T-helper 2 cell treated with Interferon-gamma antibody and Interleukin-4, amounts not matched to agents 5 μg/mL and 100 μg/mL, for 36 hours (primary cell): ENCODE data around the gene ZFYVE16.
"Not testable (repeated sequence)": the region's sequence is repeated elsewhere in the genome, so short reads cannot be mapped to it uniquely, and the experiment has no call there.

ENCODE experiments used
- DNase-seq: peaks from one replicate; pipeline ENCODE4 v3.0.0; 2021; ENCODE audit warnings: low spot score
- H3K27ac Mint-ChIP-seq: one replicate; pipeline ENCODE4 v1.8.0; 2021; ENCODE audit warnings: mild to moderate bottlenecking, mixed read lengths
- H3K27me3 Mint-ChIP-seq: one replicate; pipeline ENCODE4 v1.8.0; 2021; ENCODE audit warnings: low read depth, mixed read lengths
- H3K36me3 Mint-ChIP-seq: one replicate; pipeline ENCODE4 v1.8.0; 2021; ENCODE audit warnings: low read depth, mixed read lengths
- H3K4me1 Mint-ChIP-seq: one replicate; pipeline ENCODE4 v1.8.0; 2021; ENCODE audit warnings: low read depth, mixed read lengths
- H3K4me3 Mint-ChIP-seq: one replicate; pipeline ENCODE4 v1.8.0; 2022; ENCODE audit warnings: mild to moderate bottlenecking, moderate library complexity, mixed read lengths
- H3K9me3 Mint-ChIP-seq: one replicate; pipeline ENCODE4 v1.8.0; 2021; ENCODE audit warnings: mixed read lengths

Gene ZFYVE16

DNA sequence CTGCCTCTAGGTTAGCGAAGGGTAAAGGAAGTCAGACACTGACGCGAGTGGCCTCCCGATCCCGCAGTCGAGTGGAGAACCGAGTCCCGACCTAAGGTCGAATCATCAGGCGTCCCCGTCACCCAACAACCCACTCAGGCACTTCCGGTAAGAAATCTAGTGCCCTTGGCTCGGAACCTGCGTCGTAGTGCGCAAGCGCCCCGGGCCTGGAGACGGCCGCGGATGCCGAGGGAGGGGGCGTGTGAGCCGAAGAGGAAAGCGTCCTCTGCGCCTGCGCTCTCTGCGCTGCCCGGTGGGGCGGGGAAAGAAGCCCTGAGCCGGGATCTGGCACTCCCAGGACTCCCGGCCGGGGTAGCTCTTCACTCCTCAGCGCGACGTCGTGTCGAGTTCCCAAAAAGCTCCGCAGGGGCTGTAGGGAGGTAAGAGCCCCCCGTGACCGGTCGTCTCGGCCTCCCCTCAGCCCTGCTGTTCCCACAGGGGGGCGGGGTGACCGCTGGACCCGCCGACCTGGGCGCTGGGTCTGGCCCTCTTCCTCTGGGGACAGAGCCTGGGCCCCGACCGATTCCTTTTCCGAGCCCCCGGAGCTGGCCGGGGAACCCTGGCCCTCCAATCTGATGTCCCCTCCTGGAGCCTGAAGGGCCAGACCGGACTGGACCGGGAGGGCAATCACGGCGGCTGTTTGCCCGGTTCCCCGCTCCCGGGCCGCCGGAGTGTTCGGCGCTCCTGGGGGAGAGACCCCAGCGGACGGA, at the start of gene ZFYVE16:
TSS of gene ZFYVE16 (plus strand) at position 330 of the 749 bp plus-strand sequence. CDS start 26,084 bp downstream, outside the sequence.
- H3K4me1 Mint-ChIP-seq = peaks cover 19% of the 10 kb centered on the region
- H3K9me3 Mint-ChIP-seq = no peaks in the 10 kb centered on the region
- peak within 1 kb of the TSS; percentile 99 for H3K4me3 Mint-ChIP-seq
- H3K27ac Mint-ChIP-seq = peak within 1 kb of the TSS; percentile 100
- H3K36me3 Mint-ChIP-seq = peaks cover 8% of the 10 kb centered on the region
- DNase-seq = peak; percentile 98
- peaks cover 4% of the 10 kb centered on the region for H3K27me3 Mint-ChIP-seq

DNA sequence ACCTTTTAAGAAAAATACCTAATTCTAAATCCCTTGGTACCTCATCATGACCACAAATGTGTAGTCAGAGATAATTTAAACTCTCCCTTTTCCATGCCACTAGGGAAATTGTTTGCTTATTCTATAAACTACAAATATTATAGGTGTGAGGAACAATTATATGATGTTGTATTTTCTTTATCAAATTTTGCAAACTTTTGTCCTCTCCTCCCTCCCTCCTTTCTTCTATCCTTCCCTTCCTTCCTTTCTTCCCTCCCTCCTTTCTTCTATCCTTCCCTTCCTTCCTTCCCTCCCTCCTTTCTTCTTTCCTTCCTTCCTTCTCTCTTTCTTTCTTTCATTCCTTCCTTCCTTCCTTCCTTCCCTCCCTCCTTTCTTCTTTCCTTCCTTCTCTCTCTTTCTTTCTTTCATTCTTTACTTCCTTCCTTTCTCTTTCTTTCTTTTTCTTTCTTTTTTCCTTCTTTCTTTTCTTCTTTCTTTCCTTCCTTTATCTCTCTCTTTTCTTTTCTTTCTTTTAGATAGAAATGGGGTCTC, 46.9 kb upstream of the ZFYVE16 start:
- Mint-ChIP-seq H3K4me1 (no peaks in the 10 kb centered on the region), H3K27me3 (peaks cover 8% of the 10 kb centered on the region), H3K9me3 (no peaks in the 10 kb centered on the region), H3K36me3 (no peaks in the 10 kb centered on the region), H3K27ac (no peak overlapping the region), H3K4me3 (no peak overlapping the region)
- no peak for DNase-seq

DNA sequence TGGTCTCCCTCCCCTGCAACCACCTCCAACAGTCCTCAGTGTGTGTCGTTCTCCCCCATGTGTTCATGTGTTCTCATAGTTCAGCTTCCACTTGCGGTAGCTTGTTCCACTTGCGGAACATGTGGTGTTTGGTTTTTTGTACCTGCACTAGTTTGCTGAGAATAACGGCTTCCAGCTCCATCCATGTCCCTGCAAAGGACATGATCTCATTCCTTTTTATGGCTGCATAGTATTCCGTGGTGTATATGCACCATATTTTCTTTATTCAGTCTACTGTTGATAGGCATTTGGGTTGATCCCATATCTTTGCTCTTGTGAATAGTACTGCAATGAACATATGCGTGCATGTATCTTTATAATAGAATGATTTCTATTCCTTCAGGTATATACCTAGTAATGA, 43.0 kb upstream of the ZFYVE16 start:
- Mint-ChIP-seq H3K4me3 (no peak overlapping the region), H3K4me1 (no peaks in the 10 kb centered on the region), H3K27me3 (peaks cover 8% of the 10 kb centered on the region), H3K9me3 (no peaks in the 10 kb centered on the region), H3K27ac (no peak overlapping the region), H3K36me3 (no peaks in the 10 kb centered on the region)
- DNase-seq = no peak

DNA sequence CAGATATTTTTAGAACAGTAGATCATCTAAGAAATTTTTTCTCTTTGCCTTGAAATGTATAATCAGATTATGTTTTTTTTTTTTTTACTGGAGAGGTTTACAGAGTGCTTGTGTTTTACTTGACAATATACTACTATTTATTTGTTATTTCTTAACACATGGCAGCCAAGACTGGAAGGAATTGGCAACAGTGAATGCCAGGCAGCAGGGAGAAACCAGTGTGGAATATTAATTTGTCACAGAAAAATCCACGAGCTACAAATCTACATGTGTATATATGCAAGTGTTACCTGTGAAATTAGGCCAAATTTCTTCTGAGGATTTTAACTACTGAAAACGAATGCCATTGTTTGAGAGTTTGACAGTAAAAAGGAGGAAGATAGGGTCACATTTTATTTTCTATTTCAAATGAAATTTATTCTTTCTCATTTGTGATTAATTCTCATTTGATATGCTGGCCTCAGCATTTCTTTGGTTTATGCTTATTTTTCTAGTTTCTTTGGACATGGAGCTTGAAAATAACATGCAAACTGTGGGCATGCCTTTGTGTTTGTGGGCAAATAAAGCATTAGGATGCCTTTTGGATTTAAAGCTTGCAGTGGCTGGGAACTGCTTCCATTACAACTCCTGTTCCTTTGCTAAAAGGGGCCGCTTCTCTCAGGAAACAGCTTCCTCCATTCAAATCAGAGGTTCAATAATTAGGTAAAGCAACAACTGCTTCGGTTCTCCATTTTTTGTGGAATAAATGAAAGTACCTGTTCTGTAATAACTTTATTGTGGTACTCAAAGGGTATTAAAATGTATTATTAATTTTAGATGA, 39.0 kb upstream of the ZFYVE16 start:
- Mint-ChIP-seq H3K27me3 (peaks cover 18% of the 10 kb centered on the region), H3K9me3 (no peaks in the 10 kb centered on the region), H3K36me3 (no peaks in the 10 kb centered on the region), H3K4me1 (no peaks in the 10 kb centered on the region), H3K27ac (no peak overlapping the region), H3K4me3 (no peak overlapping the region)
- no peak for DNase-seq

DNA sequence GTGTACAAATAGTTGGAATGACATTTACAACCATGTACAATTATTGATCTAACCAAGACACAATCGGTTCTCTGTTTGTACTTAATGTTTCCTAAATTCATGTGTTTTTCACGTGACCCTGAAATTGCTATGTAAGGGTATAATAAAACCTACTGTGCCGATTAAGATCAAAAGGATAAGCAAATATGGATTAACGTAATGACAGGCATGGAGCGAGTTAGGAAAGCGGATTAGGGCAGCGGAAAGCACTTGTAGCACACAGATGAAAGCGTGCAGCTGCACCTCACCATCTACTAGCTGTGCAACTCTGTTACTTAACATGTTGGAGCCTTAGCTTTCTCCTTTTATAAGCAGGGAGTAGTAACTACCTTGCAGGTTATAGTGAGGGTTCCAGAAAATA, 38.3 kb upstream of the ZFYVE16 start:
- Mint-ChIP-seq H3K4me3 (no peak overlapping the region), H3K36me3 (no peaks in the 10 kb centered on the region)
- no peak for DNase-seq

DNA sequence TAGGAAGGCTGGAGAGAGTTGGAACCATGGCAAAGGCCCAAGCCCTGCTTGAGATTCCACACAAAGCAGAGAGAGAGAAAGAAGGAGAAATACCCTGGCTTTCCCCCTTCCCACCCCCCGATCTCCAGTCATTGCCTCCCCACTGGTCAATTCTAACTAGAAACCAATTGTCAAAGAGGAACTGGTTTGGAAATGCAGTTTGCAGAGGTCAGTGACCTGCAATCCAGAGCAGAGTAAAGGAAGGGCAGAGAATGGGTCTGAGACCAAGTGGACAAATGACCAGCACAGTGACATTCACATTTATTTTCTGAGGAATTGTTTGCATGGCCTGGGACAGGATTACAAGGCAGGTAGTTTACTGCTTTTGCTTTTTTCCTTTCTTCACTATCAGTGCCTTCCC, 37.5 kb upstream of the ZFYVE16 start:
- Mint-ChIP-seq H3K9me3 (no peaks in the 10 kb centered on the region), H3K36me3 (no peaks in the 10 kb centered on the region), H3K27me3 (peaks cover 15% of the 10 kb centered on the region), H3K4me1 (no peaks in the 10 kb centered on the region), H3K4me3 (no peak overlapping the region), H3K27ac (no peak overlapping the region)
- DNase-seq = no peak

More for the DNA sequence above, 38.3 kb upstream of the ZFYVE16 start:
- Mint-ChIP-seq H3K4me1 (no peaks in the 10 kb centered on the region), H3K27me3 (peaks cover 19% of the 10 kb centered on the region), H3K9me3 (no peaks in the 10 kb centered on the region), H3K27ac (no peak overlapping the region)

DNA sequence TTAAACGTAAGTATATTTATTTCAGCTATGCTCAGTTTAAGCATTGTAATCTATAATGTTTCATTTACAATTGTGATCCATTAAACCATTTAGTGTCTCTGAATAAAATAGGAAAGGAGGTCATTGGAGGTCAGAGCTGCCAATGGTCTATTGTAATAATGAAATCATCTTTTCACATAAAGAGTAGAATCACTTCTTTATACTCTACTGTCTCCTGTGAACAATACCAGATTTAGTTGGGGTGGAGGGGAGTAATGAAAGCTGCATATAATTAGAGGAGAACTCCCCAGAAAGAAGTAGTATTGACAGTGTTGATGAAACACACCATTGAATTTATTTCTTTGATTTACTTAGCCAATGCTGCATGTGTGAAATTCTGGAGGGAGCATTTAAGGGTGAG, 35.1 kb upstream of the ZFYVE16 start:
- no peaks in the 10 kb centered on the region for H3K4me1 Mint-ChIP-seq
- H3K36me3 Mint-ChIP-seq = no peaks in the 10 kb centered on the region
- peaks cover 16% of the 10 kb centered on the region for H3K27me3 Mint-ChIP-seq
- no peak for DNase-seq
- no peak overlapping the region for H3K4me3 Mint-ChIP-seq
- H3K9me3 Mint-ChIP-seq = no peaks in the 10 kb centered on the region
- H3K27ac Mint-ChIP-seq = no peak overlapping the region

DNA sequence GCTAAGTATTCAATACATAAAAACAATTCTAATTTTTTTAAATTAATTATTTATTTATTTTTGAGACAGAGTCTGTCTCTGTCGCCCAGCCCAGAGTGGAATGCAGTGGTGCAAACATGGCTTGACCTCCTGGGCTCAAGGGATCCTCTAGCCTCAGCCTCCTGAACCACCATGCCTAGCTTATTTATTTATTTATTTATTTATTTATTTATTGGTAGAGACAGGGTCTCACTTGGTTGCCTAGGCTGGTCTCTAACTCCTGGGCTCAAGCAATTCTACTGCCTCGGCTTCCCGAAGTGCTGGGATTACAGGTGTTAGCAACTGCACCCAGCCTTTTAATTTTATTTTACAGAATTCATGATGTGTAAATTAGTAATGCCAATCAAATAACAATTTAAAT, 33.7 kb upstream of the ZFYVE16 start:
- no peaks in the 10 kb centered on the region for H3K9me3 Mint-ChIP-seq
- DNase-seq = no peak
- peaks cover 16% of the 10 kb centered on the region for H3K27me3 Mint-ChIP-seq
- H3K27ac Mint-ChIP-seq = no peak overlapping the region
- H3K4me3 Mint-ChIP-seq = no peak overlapping the region
- H3K4me1 Mint-ChIP-seq = no peaks in the 10 kb centered on the region
- no peaks in the 10 kb centered on the region for H3K36me3 Mint-ChIP-seq

DNA sequence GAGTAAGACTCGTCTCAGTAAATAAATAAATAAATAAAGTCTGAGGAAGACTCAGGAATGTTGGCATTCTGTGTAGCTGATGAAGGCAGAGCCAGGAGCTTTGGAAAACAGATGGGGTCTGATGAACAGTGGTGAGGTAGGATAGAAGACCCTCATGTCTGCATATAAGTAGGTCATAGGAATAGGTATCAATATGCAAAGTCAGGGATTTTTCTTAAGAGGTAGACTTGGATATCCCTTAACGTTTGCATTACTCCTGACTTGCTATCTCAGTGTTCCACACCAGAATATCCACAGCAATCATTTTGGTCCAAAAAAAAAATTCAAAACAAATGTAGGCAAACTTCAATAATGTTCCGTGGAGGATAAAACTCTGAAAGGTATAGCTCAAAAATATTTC, 31.3 kb upstream of the ZFYVE16 start:
- H3K27ac Mint-ChIP-seq = no peak overlapping the region
- no peak for DNase-seq
- H3K36me3 Mint-ChIP-seq = no peaks in the 10 kb centered on the region
- H3K9me3 Mint-ChIP-seq = no peaks in the 10 kb centered on the region
- peaks cover 13% of the 10 kb centered on the region for H3K27me3 Mint-ChIP-seq
- no peaks in the 10 kb centered on the region for H3K4me1 Mint-ChIP-seq
- no peak overlapping the region for H3K4me3 Mint-ChIP-seq

DNA sequence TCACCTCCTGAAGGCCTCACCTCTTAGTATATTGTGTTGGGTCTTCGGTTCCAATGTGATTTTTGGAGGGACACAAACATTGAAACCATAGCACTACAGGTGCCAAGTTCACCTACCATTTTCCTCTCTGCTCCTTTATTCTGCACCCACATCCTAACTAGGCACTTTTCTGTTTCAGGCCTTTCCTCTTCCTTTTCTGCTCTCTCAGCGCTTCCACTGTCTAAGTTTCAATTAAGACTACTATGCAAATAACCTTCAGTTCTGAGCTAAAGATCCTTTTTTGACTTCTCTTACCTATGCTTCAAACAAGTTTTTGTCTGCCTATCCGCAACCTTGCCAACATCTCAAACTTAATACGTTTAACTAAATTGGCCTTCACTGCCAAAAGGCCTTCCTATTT, 25.4 kb upstream of the ZFYVE16 start:
- Mint-ChIP-seq H3K27me3 (peaks cover 13% of the 10 kb centered on the region), H3K36me3 (no peaks in the 10 kb centered on the region), H3K9me3 (no peaks in the 10 kb centered on the region), H3K4me1 (no peaks in the 10 kb centered on the region), H3K4me3 (no peak overlapping the region), H3K27ac (no peak overlapping the region)
- no peak for DNase-seq

DNA sequence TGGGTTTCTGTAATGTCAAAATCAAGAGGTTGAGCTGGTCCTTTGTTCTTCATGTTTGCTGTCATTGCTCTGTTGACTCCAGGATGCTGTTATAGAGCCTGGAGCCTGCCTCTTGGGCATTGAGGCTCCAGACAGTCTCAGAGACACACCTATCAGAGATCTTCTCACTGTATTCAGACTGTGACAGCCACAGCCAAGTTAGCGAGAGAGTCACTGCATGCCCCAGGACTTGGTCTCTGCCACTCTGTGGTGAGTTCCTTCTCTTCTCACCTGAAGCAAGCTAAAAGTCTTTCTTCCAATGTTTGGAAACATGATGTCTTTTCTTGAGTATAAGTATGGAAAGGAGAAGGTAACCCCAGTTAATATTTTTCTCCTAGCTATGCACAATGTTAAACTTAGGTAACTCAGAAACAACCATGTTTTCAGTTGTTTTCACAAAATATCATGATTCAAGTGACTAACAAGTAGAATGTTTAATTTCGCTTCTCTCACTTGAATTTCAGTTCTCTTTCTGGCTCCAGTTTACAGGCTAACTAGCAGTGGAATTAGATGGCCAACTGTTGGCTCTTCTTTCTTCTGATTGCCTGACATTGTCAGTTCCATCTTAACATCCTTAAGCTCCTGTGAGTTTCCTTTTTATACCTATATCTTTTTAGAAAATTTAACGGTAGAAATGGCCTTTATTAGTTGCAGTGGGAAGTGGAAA, 20.6 kb upstream of the ZFYVE16 start:
- no peak for DNase-seq
- Mint-ChIP-seq H3K36me3 (no peaks in the 10 kb centered on the region), H3K27ac (no peak overlapping the region), H3K4me3 (no peak overlapping the region), H3K27me3 (peaks cover 15% of the 10 kb centered on the region), H3K9me3 (no peaks in the 10 kb centered on the region), H3K4me1 (no peaks in the 10 kb centered on the region)

DNA sequence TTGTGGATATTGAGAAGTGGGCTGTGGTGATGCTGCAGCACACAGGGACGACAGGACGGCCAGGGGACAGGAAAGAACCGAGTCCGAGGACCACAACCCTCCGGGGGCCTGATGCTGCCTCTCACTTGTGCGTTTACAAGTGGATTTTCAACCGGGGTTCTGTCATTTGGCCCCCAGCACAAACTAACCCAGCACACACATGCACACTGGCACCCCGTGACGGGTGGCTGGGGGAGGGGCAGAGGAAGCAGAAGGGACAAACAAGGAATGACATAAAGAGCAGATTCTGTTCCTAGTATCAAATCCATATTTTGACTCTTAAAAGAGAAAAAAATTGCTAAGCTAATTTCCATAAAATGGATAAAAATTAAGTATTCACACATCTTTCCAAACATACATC, 18.3 kb upstream of the ZFYVE16 start:
- Mint-ChIP-seq H3K27me3 (peaks cover 15% of the 10 kb centered on the region), H3K27ac (no peak overlapping the region), H3K9me3 (no peaks in the 10 kb centered on the region), H3K4me1 (no peaks in the 10 kb centered on the region), H3K36me3 (no peaks in the 10 kb centered on the region), H3K4me3 (no peak overlapping the region)
- DNase-seq = no peak

DNA sequence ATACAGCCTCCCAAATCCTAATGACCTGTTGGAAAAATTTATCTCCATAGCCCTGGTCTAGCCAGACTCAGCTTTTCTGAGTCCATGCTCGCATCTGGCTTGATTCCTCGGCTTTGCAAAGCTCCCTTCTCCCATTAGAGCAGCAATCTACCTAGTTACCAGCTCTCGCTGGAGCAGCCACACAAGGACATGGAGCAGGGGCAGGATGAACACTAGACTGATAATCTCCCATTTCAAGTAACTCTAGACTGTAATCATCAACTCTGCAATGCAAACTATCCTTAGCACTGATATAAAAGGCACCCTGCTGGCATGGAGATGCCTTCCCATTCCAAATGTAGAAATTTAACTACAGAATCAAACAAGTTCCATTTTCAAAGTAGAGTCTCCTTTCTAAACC, 17.5 kb upstream of the ZFYVE16 start:
- not testable (repeated sequence) for H3K27ac Mint-ChIP-seq, H3K4me1 Mint-ChIP-seq, DNase-seq, H3K36me3 Mint-ChIP-seq, H3K4me3 Mint-ChIP-seq, H3K9me3 Mint-ChIP-seq
- peaks cover 16% of the 10 kb centered on the region for H3K27me3 Mint-ChIP-seq

DNA sequence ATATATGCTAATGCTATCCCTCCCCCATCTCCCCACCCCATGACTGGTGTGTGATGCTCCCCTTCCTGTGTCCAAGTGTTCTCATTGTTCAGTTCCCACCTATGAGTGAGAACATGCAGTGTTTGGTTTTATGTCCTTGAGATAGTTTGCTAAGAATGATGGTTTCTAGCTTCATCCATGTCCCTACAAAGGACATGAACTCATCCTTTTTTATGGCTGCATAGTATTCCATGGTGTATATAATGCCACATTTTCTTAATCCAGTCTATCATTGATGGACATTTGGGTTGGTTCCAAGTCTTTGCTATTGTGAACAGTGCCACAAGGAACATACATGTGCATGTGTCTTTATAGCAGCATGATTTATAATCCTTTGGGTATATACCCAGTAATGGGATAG, 16.6 kb upstream of the ZFYVE16 start:
- H3K27ac Mint-ChIP-seq, DNase-seq, H3K36me3 Mint-ChIP-seq, H3K4me3 Mint-ChIP-seq, H3K9me3 Mint-ChIP-seq, H3K4me1 Mint-ChIP-seq: not testable (repeated sequence)
- peaks cover 15% of the 10 kb centered on the region for H3K27me3 Mint-ChIP-seq
